Astrocyte of the spinal cord (primary cell): Measurements from ENCODE around the gene ASPN.

Experiments used
- DNase-seq: peaks from one replicate; pipeline ENCODE4 v3.0.0; 2011; ENCODE audit warnings: low read depth, low spot score
- H3K4me3 ChIP-seq: 2 replicates; pipeline ENCODE4 v1.5.1; 2011; ENCODE audit warnings: low read depth, mild to moderate bottlenecking, low read length, moderate library complexity
- in situ Hi-C: cut with HindIII; loops from 2 replicates; pipeline ENCODE4 v1.10.0; 2017; ENCODE audit warnings: low sequenced_read_pairs
- TF ChIP-seq, protein P1 (sequence below): IDR thresholded peaks from 2 replicates; pipeline ENCODE4 v1.5.1; 2012; ENCODE audit warnings: low read depth, mild to moderate bottlenecking, low read length, inconsistent platforms

Gene ASPN

DNA sequence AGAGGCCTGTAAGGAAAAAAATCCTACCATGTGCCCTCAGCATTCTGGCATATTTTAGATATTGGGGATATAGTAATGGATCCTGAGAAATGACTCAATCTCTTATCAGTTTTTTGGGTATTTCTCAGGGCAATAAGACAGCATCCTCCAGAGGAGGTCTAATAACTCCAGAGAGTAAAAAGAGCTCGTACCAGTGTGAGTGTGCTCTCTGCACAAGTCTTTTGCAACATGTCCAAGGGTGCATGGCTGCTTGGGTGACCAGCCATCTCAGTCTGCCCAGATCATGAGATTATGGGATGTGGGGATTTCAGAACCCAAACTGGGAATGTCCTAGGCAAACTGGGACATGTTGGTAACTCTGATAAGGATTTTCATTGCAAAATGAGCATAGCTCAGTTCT lies 15.3 kb downstream of the ASPN start:
- H3K4me3 ChIP-seq: no peak overlapping the region
- no peak for DNase-seq
- in situ Hi-C loops: no loop called here
- TF ChIP-seq, protein P1, sequence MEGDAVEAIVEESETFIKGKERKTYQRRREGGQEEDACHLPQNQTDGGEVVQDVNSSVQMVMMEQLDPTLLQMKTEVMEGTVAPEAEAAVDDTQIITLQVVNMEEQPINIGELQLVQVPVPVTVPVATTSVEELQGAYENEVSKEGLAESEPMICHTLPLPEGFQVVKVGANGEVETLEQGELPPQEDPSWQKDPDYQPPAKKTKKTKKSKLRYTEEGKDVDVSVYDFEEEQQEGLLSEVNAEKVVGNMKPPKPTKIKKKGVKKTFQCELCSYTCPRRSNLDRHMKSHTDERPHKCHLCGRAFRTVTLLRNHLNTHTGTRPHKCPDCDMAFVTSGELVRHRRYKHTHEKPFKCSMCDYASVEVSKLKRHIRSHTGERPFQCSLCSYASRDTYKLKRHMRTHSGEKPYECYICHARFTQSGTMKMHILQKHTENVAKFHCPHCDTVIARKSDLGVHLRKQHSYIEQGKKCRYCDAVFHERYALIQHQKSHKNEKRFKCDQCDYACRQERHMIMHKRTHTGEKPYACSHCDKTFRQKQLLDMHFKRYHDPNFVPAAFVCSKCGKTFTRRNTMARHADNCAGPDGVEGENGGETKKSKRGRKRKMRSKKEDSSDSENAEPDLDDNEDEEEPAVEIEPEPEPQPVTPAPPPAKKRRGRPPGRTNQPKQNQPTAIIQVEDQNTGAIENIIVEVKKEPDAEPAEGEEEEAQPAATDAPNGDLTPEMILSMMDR: no peak

DNA sequence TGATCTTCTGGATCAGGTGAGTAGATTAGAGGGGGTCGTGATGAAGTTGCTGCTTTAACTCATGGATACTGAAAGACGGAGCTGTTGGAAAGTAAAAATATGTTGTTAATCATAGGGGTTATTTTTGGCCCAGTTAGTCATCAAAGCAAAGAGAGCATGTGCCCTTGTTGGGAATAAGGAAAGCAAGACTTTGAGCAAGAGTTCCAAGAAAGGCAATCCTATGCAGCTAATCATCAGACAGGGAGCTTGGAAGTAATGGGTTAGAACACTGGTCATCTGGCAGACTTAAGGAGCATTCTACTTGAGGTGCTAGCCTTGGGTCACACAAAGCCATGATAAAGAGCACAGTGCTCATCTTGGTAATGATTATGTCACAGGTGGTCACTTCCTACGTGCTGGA lies 18.3 kb downstream of the ASPN start:
- in situ Hi-C loops: no loop called here
- TF ChIP-seq, protein P1: no peak
- no peak overlapping the region for H3K4me3 ChIP-seq
- DNase-seq: peak; percentile 85

DNA sequence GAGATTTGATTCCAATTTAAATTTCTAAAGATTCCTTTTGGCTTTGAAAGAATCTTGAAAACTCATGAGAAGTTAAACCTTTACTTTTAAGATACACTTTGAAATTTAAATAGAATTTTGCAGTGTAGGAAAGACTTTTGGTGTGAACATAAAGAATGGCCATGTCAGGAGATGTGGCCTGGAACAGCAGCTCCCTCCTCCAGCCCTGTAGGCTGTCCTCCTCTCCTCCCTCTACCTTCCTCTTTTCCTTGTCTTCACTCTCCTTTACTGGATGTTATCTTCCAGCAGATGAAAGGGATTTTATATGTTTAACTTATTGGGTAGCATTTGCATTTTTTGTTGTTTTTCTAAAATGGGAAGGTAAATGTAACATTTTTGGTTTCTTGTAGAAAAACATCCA lies 18.9 kb downstream of the ASPN start:
- no peak overlapping the region for H3K4me3 ChIP-seq
- TF ChIP-seq, protein P1: no peak
- in situ Hi-C loops: no loop called here
- DNase-seq: no peak

DNA sequence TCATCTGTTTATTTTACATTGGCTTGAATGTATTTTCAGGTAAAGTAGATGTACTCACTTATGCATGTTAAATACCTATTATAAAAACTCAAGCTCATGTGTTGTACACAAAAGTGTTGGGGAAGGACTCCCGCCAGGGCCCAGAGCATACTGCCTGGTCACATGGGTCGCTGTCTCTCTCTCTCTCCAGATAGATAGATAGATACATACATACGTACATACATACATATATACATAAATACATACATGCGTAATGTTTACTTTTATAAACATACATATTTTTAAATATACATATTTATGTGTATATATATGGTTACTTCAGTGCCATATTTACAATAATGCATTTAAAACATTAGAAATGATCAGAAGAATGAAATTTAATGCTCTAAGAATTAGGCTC lies 24.7 kb downstream of the ASPN start:
- TF ChIP-seq, protein P1: no peak
- in situ Hi-C loops: no loop called here
- no peak overlapping the region for H3K4me3 ChIP-seq
- no peak for DNase-seq

DNA sequence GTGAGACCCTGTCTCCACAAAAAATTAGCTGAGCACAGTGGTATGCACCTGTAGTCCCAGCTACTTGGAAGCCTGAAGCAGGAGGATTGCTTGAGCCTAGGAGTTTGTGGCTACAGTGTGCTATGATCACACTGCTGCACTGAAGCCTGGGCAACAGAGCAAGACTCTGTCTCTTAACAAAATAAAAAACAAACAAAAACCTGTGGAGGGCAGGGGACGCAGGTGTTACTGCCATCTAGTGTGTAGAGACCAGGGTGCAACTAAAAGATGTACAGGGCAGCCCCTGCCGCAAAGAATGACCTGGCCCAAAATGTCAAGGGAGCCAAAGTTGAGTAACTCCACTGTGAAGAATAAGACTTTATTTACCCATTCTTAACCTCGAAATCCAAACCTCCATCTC lies 27.1 kb downstream of the ASPN start:
- H3K4me3 ChIP-seq: no peak overlapping the region
- TF ChIP-seq, protein P1: peak; percentile 34
- in situ Hi-C loops: no loop called here
- DNase-seq: no peak

DNA sequence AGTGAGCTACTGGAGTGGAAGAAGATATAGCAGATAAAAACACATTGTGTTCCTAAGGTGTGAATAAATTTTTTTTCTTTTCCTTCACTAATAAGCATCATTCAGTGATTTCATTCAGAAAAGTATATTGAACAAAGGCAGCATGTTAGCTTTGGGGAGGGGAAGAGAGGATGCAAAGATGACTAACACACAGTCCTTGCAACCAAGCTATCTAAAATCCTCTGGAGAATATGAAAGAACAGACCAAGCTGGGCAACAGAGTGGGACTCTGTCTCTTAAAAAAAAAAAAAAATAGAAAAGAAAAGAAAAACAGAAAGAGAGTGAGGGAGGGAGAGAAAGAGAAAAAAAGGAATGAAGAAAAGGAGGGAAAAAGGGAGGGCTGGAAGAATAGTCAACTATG lies 35.8 kb downstream of the ASPN start:
- no peak for DNase-seq
- in situ Hi-C loops: no loop called here
- no peak overlapping the region for H3K4me3 ChIP-seq
- TF ChIP-seq, protein P1: no peak

DNA sequence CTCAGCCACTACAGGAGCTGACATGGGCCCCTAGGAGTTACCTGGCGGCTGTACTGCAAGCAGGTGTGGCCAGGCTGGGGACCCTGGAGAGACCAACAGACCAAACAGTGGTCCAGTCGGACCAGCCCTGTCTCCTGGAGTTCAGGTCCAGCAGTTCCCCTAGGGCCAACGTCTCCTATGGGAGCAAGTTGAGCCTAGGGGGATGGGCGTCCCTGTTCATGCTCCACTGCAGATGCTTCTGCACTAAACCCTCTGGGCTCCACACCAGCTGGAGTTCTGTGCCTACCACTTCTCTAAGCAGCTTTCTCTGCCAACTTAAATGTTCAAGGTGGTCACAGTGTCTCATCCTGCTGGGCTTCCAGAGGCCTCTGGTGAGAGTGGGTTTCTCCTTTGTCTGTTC lies 37.5 kb downstream of the ASPN start:
- no peak for DNase-seq
- H3K4me3 ChIP-seq: no peak overlapping the region
- in situ Hi-C loops: no loop called here
- TF ChIP-seq, protein P1: no peak
